Peyer's patch (tissue), 4 donors: ENCODE results near the gene IQCM.

Experiments
- CTCF ChIP-seq, 6 experiments: fragments of 450-650 bp in 4 of 6; fragments of 200-600 bp in 2 of 6; sonication (generic) in 1 of 6; IDR thresholded peaks; one replicate each; pipeline ENCODE4 v1.5.1; 2017 to 2019; ENCODE audit warnings: antibody characterized with exemption in 6 of 6, mild to moderate bottlenecking in 3 of 6, moderate library complexity in 1 of 6
- POLR2A ChIP-seq, 2 donors: fragments of 450-650 bp; IDR thresholded peaks; one replicate each; pipeline ENCODE4 v1.5.1; 2017; ENCODE audit warnings: antibody characterized with exemption in 2 of 2, mild to moderate bottlenecking in 2 of 2, moderate library complexity in 2 of 2

- TF ChIP-seq CTCF (IDR thresholded peaks at IDR 0.05) (no peak), POLR2A (IDR thresholded peaks at IDR 0.05) (no peak)
Measured at GRCh38 chr4:149370002-149370401, 445.6 kb downstream of the IQCM start.
